GM10266 (cell line): Measurements from ENCODE around the gene PRKAR1B.

Experiments
- DNase-seq: peaks from one replicate; pipeline ENCODE4 v3.0.0; 2012; ENCODE audit errors: extremely low spot score
- TF ChIP-seq, protein P1 (sequence below): IDR thresholded peaks from 2 replicates; pipeline ENCODE4 v1.5.1; 2012; ENCODE audit warnings: mild to moderate bottlenecking, low read depth; ENCODE audit not compliant: control insufficient read depth, insufficient read depth; ENCODE audit errors: missing control alignments

The PRKAR1B gene

DNA sequence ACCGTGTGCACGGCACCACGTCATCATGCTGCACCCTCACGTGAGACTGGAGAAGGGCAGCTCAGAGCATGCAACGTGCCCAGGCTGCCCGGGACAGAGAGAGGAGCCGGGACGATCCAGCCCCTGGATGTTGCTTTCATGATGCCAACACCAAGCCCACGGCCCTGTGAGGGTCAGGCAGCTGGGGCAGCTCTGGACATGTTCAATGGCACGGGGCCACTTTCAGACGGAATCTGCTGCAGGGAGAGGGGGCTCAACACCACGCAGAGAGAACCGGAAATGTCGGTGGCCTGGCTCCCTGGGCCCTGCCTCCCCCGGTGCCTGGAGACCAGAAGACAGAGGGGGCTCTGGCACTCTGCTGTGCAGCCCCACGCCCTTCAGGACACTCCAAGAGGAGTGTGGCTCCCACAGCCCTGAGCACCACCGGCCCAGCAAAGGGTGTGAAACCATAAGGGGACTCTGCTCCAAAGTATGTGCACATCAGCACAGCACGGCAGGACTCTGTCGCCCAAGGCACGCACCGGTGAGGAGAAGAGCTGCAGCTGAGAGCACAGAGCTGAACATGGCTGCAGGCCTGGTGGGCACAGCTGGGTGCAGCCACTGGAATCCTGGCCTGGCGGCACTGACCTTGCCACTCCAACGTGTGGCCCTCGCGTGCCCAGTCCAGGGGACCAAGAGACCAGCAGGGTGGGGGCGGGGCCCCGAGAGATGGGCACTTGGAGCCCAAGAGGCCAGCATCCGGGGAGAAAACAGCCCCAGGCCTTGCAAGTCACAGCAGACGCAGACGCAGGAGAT lies 137.1 kb downstream of the PRKAR1B start:
- DNase-seq = no peak
- TF ChIP-seq, protein P1, sequence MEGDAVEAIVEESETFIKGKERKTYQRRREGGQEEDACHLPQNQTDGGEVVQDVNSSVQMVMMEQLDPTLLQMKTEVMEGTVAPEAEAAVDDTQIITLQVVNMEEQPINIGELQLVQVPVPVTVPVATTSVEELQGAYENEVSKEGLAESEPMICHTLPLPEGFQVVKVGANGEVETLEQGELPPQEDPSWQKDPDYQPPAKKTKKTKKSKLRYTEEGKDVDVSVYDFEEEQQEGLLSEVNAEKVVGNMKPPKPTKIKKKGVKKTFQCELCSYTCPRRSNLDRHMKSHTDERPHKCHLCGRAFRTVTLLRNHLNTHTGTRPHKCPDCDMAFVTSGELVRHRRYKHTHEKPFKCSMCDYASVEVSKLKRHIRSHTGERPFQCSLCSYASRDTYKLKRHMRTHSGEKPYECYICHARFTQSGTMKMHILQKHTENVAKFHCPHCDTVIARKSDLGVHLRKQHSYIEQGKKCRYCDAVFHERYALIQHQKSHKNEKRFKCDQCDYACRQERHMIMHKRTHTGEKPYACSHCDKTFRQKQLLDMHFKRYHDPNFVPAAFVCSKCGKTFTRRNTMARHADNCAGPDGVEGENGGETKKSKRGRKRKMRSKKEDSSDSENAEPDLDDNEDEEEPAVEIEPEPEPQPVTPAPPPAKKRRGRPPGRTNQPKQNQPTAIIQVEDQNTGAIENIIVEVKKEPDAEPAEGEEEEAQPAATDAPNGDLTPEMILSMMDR = no peak

- TF ChIP-seq, protein P1 = no peak
- DNase-seq = no peak
Observed at GRCh38 chr7:587767-588166, 139.3 kb downstream of the PRKAR1B start.

DNA sequence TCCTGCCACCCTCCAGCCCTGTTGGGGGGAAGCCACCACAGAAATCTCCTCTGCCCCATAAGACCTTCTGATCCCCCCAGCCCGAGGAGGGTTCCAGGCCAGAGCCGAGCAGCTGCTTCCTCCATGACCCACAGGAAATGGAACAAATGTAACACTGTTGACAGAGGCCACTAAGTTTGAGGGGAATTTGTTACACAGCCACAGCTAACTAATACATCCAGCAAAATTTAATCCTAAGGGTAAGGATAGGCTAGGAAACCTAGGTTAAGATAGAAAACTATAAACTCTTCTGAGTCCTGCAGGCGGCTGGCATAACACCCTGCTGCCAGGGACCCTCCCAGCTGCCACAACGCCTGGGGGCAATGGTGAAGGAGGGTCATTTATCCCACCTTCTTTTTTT lies 140.6 kb downstream of the PRKAR1B start:
- DNase-seq = no peak
- TF ChIP-seq, protein P1 = no peak

- no peak for DNase-seq
- TF ChIP-seq, protein P1 = no peak
Observed at GRCh38 chr7:585873-586272, 141.2 kb downstream of the PRKAR1B start.

GRCh38 chr7:585229-585711 lies 141.8 kb downstream of the PRKAR1B start:
- TF ChIP-seq, protein P1 = no peak
- peak; percentile 55 for DNase-seq

- TF ChIP-seq, protein P1 = no peak
- no peak for DNase-seq
Observed at GRCh38 chr7:584820-585219, 142.3 kb downstream of the PRKAR1B start.

GRCh38 chr7:584122-584465 lies 143.0 kb downstream of the PRKAR1B start:
- TF ChIP-seq, protein P1 = no peak
- DNase-seq = no peak
